CD1c-positive myeloid dendritic cell (primary cell): Measurements from ENCODE around the gene DTX2.
"Not testable (repeated sequence)": the region's sequence is repeated elsewhere in the genome, so short reads cannot be mapped to it uniquely, and the experiment has no call there.

Experiments
- DNase-seq: peaks from one replicate; pipeline ENCODE4 v3.0.0-alpha.2; 2016; ENCODE audit errors: extremely low spot score

Gene DTX2

GRCh38 chr7:76443846-76444245 lies 17.7 kb upstream of the DTX2 start:
- not testable (repeated sequence) for DNase-seq

GRCh38 chr7:76445577-76446008 lies 15.9 kb upstream of the DTX2 start:
- DNase-seq: peak; percentile 64

- not testable (repeated sequence) for DNase-seq
Measured at GRCh38 chr7:76457017-76457416, 4.5 kb upstream of the DTX2 start.

- not testable (repeated sequence) for DNase-seq
Measured at GRCh38 chr7:76458504-76458903, 3.0 kb upstream of the DTX2 start.

GRCh38 chr7:76460767-76461166 lies 742 bp upstream of the DTX2 start:
- DNase-seq: not testable (repeated sequence)

GRCh38 chr7:76462271-76462882 lies 868 bp downstream of the DTX2 start:
- DNase-seq: not testable (repeated sequence)

- not testable (repeated sequence) for DNase-seq
Measured at GRCh38 chr7:76464959-76465358, 3.5 kb downstream of the DTX2 start.

GRCh38 chr7:76465950-76466349 lies 4.4 kb downstream of the DTX2 start:
- not testable (repeated sequence) for DNase-seq

- DNase-seq: not testable (repeated sequence)
Measured at GRCh38 chr7:76467743-76468404, 6.4 kb downstream of the DTX2 start.

- DNase-seq: peak; percentile 72
Measured at GRCh38 chr7:76471556-76472221, 10.2 kb downstream of the DTX2 start.

- not testable (repeated sequence) for DNase-seq
Measured at GRCh38 chr7:76473097-76473496, 11.6 kb downstream of the DTX2 start.

- DNase-seq: not testable (repeated sequence)
Measured at GRCh38 chr7:76476280-76476679, 14.8 kb downstream of the DTX2 start.

GRCh38 chr7:76476742-76477474 lies 15.4 kb downstream of the DTX2 start:
- not testable (repeated sequence) for DNase-seq

- DNase-seq: peak; percentile 2
Measured at GRCh38 chr7:76479628-76480027, 18.1 kb downstream of the DTX2 start.

GRCh38 chr7:76480403-76481253 lies 19.1 kb downstream of the DTX2 start:
- peak; percentile 61 for DNase-seq

GRCh38 chr7:76482660-76483059 lies 21.2 kb downstream of the DTX2 start:
- DNase-seq: not testable (repeated sequence)

GRCh38 chr7:76483081-76483480 lies 21.6 kb downstream of the DTX2 start:
- not testable (repeated sequence) for DNase-seq

- not testable (repeated sequence) for DNase-seq
Measured at GRCh38 chr7:76484456-76484855, 22.9 kb downstream of the DTX2 start.

- DNase-seq: not testable (repeated sequence)
Measured at GRCh38 chr7:76485822-76486610, 24.5 kb downstream of the DTX2 start.

GRCh38 chr7:76486618-76487017 lies 25.1 kb downstream of the DTX2 start:
- DNase-seq: not testable (repeated sequence)
